K562 (cell line): Measurements from ENCODE around the gene CFAP126. TPM values are rescaled to one million over a fixed set of nuclear protein-coding genes. Genes with fewer than 3 reads are reported as not detected.

Experiments
- ATAC-seq: fragments of 200-7000 bp; cut with Tn5 transposase; 3 replicates; pipeline ENCODE4 v1.9.1; 2020; ENCODE audit warnings: moderate library complexity
- BruUV-seq: library from RNA; stranded (reverse); fragments of 400-500 nt; replicated peaks from 2 replicates; lab custom pipeline; 2021; lab: Mats Ljungman, UMichigan
- CTCF ChIA-PET: fragments of 300-600 bp; formaldehyde crosslinking; extraction: SDS; loops from one replicate; lab custom pipeline; 2021; ENCODE audit warnings: low intra/inter-chr PET ratio; lab: Yijun Ruan, JAX
- POLR2A ChIA-PET: fragments of 300-600, 350-650 bp; sonication (Branson Sonifier 250); formaldehyde crosslinking; extraction: SDS; loops from one replicate; lab custom pipeline; 2021; ENCODE audit warnings: antibody characterized with exemption, inconsistent platforms; lab: Yijun Ruan, JAX
- DNase-seq, 4 experiments: peaks; one replicate each; pipeline versions ENCODE4 v3.0.0 to v3.0.0-alpha.2; 2011 to 2018; ENCODE audit warnings: low spot score in 3 of 4, mixed read lengths in 3 of 4; ENCODE audit errors: extremely low read depth in 1 of 4
- FAIRE-seq: peaks from 2 replicates; lab custom pipeline; 2011; peaks lifted over from hg19 to GRCh38; lab: Jason Lieb, UNC
- H2AFZ ChIP-seq: 2 replicates; pipeline ENCODE4 v1.6.0; 2011; ENCODE audit warnings: low read depth, low read length, control low read depth, inconsistent platforms
- H3K27ac ChIP-seq: fragments of 200-600 bp; 3 replicates; pipeline ENCODE4 v1.8.0; 2011; ENCODE audit warnings: low read depth, mild to moderate bottlenecking, control low read depth, inconsistent platforms, low read length, moderate library complexity, mixed read lengths; ENCODE audit errors: extremely low read depth
- H3K27me3 ChIP-seq, 2 experiments: fragments of 300-600 bp in 1 of 2; 2 replicates in 1 of 2; 3 replicates in 1 of 2; pipeline versions ENCODE4 v1.6.0 to v1.8.0; 2011; ENCODE audit warnings: inconsistent platforms in 2 of 2, low read length in 2 of 2, mild to moderate bottlenecking in 1 of 2, mixed read lengths in 1 of 2, moderate library complexity in 1 of 2; ENCODE audit not compliant: control insufficient read depth in 2 of 2, insufficient read depth in 2 of 2
- H3K36me3 ChIP-seq: fragments of 300-600 bp; 3 replicates; pipeline ENCODE4 v1.8.0; 2011; ENCODE audit warnings: mild to moderate bottlenecking, low read length, inconsistent platforms; ENCODE audit not compliant: control insufficient read depth, insufficient read depth
- H3K4me1 ChIP-seq, 2 experiments: fragments of 200-600 bp in 1 of 2; replicated peaks in 1 of 2; 2 replicates in 1 of 2; 3 replicates in 1 of 2; pipeline versions ENCODE4 v1.5.1 to v1.8.0; 2011; ENCODE audit warnings: inconsistent platforms in 2 of 2, low read length in 2 of 2, mild to moderate bottlenecking in 1 of 2, mixed read lengths in 1 of 2, moderate library complexity in 1 of 2; ENCODE audit not compliant: control insufficient read depth in 2 of 2, insufficient read depth in 2 of 2
- H3K4me2 ChIP-seq: 2 replicates; pipeline ENCODE4 v1.6.1; 2011; ENCODE audit warnings: low read length, control low read depth, inconsistent platforms, mixed read lengths; ENCODE audit not compliant: insufficient read depth
- H3K4me3 ChIP-seq: fragments of 200-600 bp; sonication (generic), shearing (Covaris generic); 2 replicates; pipeline ENCODE4 v1.5.1; 2016; ENCODE audit warnings: control low read depth, inconsistent platforms
- H3K79me2 ChIP-seq: fragments of 200-600 bp; 3 replicates; pipeline ENCODE4 v1.8.0; 2011; ENCODE audit warnings: low read length, inconsistent platforms; ENCODE audit not compliant: control insufficient read depth, insufficient read depth
- H3K9ac ChIP-seq, 2 experiments: 2 replicates each; pipeline versions ENCODE4 v1.6.0 to v1.6.1; 2011; ENCODE audit warnings: low read depth in 2 of 2, low read length in 2 of 2, control low read depth in 1 of 2, inconsistent platforms in 1 of 2, mild to moderate bottlenecking in 1 of 2, mixed read lengths in 1 of 2; ENCODE audit not compliant: insufficient read depth in 1 of 2
- H3K9me1 ChIP-seq: one replicate; pipeline ENCODE4 v1.6.0; 2011; ENCODE audit warnings: inconsistent platforms, mild to moderate bottlenecking, low read length, moderate library complexity; ENCODE audit not compliant: control insufficient read depth, insufficient read depth
- H3K9me3 ChIP-seq: replicated peaks from 2 replicates; pipeline ENCODE4 v1.5.1; 2011; ENCODE audit warnings: low read depth, low read length, inconsistent platforms; ENCODE audit not compliant: control insufficient read depth, insufficient read depth
- H4K20me1 ChIP-seq: replicated peaks from 2 replicates; pipeline ENCODE4 v1.6.1; 2011; ENCODE audit warnings: low read length, inconsistent platforms, mixed read lengths; ENCODE audit not compliant: control insufficient read depth, insufficient read depth
- CXXC5 ChIP-seq: fragments of 250-450 bp; sonication (Bioruptor Pico); IDR thresholded peaks from 2 replicates; pipeline ENCODE4 v1.8.0; 2022; ENCODE audit warnings: inconsistent platforms, mild to moderate bottlenecking, moderate library complexity
- DNMT1 ChIP-seq: fragments of 450-650 bp; IDR thresholded peaks from 2 replicates; pipeline ENCODE4 v1.6.1; 2016; ENCODE audit warnings: antibody characterized with exemption, mild to moderate bottlenecking
- ELF2 ChIP-seq: fragments of 250-450 bp; sonication (Bioruptor Pico); IDR thresholded peaks from 2 replicates; pipeline ENCODE4 v1.5.0; 2021; ENCODE audit warnings: mild to moderate bottlenecking
- FOXM1 ChIP-seq, 2 experiments: fragments of 450-650 bp in 1 of 2; sonication (generic) in 1 of 2; formaldehyde crosslinking in 1 of 2; IDR thresholded peaks; 2 replicates each; pipeline versions ENCODE4 v1.6.1 to v1.9.0; 2017 to 2022; ENCODE audit warnings: low read depth in 2 of 2, mild to moderate bottlenecking in 2 of 2, missing genetic modification reagents in 1 of 2, moderate library complexity in 1 of 2
- GATAD2A ChIP-seq: fragments of 450-650 bp; IDR thresholded peaks from 2 replicates; pipeline ENCODE4 v1.6.1; 2017
- PYGO2 ChIP-seq: fragments of 450-650 bp; IDR thresholded peaks from 2 replicates; pipeline ENCODE4 v1.6.1; 2016; ENCODE audit warnings: mild to moderate bottlenecking, missing genetic modification characterization, moderate library complexity, missing compliant biosample characterization
- SLC30A9 ChIP-seq: fragments of 250-450 bp; sonication (Bioruptor Pico); IDR thresholded peaks from 2 replicates; pipeline ENCODE4 v1.8.0; 2022; ENCODE audit warnings: mild to moderate bottlenecking, moderate library complexity
- TRIM28 ChIP-seq: fragments of 450-650 bp; IDR thresholded peaks from 2 replicates; pipeline ENCODE4 v1.6.1; 2017
- U2AF1 ChIP-seq: fragments of 200-400 bp; formaldehyde crosslinking; optimal IDR thresholded peaks from 2 replicates; pipeline ENCODE3; 2017; ENCODE audit warnings: mild to moderate bottlenecking, low read depth, low read length, moderate library complexity
- XRCC3 ChIP-seq: fragments of 450-650 bp; IDR thresholded peaks from 2 replicates; pipeline ENCODE4 v1.6.1; 2017; ENCODE audit warnings: mild to moderate bottlenecking, moderate library complexity
- ZNF217 ChIP-seq: sonication (generic); formaldehyde crosslinking; IDR thresholded peaks from 2 replicates; pipeline ENCODE4 v1.8.0; 2022; ENCODE audit warnings: mild to moderate bottlenecking, missing genetic modification reagents
- ZNF41 ChIP-seq: fragments of 250-450 bp; sonication (Bioruptor Pico); conservative IDR thresholded peaks from 2 replicates; pipeline ENCODE4 v1.4.0; 2020; ENCODE audit warnings: mild to moderate bottlenecking
- ZNF431 ChIP-seq: sonication (generic); formaldehyde crosslinking; IDR thresholded peaks from 2 replicates; pipeline ENCODE4 v1.8.0; 2022; ENCODE audit warnings: mild to moderate bottlenecking, missing genetic modification reagents
- ZSCAN32 ChIP-seq: fragments of 450-650 bp; formaldehyde crosslinking; IDR thresholded peaks from 2 replicates; pipeline ENCODE4 v1.4.0; 2020; ENCODE audit warnings: mild to moderate bottlenecking, moderate library complexity
- WGBS: fragments of 100-300 bp; shearing (Covaris generic); methylation state at CpG from one replicate; pipeline ENCODE4 v1.1.6; 2016; ENCODE audit warnings: low coverage, mixed read lengths; ENCODE audit not compliant: insufficient coverage; ENCODE audit errors: missing lambda C conversion rate; 5-methylcytosine and 5-hydroxymethylcytosine counted together
- in situ Hi-C: fragments of 300-500 bp; cut with MboI; formaldehyde crosslinking; loops from 4 replicates; pipeline ENCODE4 v1.15.0; 2018; ENCODE audit warnings: inconsistent platforms, mixed read lengths
- intact Hi-C: fragments of 100-400 bp; cut with micrococcal nuclease; formaldehyde crosslinking; loops from 2 replicates; pipeline ENCODE4 v1.14.2; 2022
- polyA plus RNA-seq, 8 experiments: library from polyadenylated mRNA; depleted of rRNA in 4 of 8; stranded (reverse) in 5 of 8; unstranded in 3 of 8; fragments of >200 nt; fragmentation: Nextera tagmentation in 2 of 8; fragmentation: Illumina TruSeq in 1 of 8; extraction: Ambion mirVana in 2 of 8; extraction: Trizol in 1 of 8; gene quantifications; 2 replicates each; pipeline versions ENCODE4 v1.2.1 to v1.2.3, GENCODE V29; 2011 to 2014; ENCODE audit warnings: inconsistent platforms in 1 of 8, missing spikeins in 1 of 8
- total RNA-seq, 7 experiments: library from RNA; depleted of rRNA in 6 of 7; stranded (reverse); fragments of >200 nt in 6 of 7; fragmentation: Illumina TruSeq in 2 of 7; extraction: Trizol in 2 of 7; gene quantifications; 2 replicates each; pipeline versions ENCODE4 v1.2.1 to v1.2.3, GENCODE V29; 2011 to 2021; ENCODE audit warnings: low replicate concordance in 1 of 7
- TF ChIP-seq, protein P1 (sequence below): fragments of 200-400 bp; formaldehyde crosslinking; IDR thresholded peaks from 2 replicates; pipeline ENCODE4 v1.6.1; 2017; ENCODE audit warnings: mild to moderate bottlenecking, low read depth, low read length, moderate library complexity
- TF ChIP-seq, protein P2 (sequence below): fragments of 450-650 bp; formaldehyde crosslinking; IDR thresholded peaks from 2 replicates; pipeline ENCODE4 v1.4.0; 2022; ENCODE audit warnings: missing genetic modification characterization

Gene CFAP126
- total and polyA plus RNA-seq, 9 of the 15 experiments (the other 6 are each of a cell fraction or from before 2014, with no cell fraction given), result not detected

DNA sequence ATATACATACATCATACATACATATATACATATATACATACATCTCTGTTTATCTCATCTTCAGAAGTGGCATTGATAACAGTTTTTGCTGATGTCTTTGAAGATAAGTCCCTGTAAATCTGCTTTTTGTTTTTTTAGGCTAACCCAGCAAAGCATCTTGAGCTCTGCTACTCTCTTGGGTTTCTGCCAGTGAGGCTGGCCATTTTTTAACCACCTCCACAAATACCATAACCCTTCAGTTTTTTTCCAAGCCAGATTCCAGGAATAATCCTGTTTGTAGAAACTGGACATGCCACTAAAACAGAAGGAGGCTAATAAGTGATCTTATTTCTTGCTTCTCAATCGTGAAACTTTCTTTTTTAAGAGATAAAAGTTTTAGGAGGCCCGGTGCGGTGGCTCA is 31.9 kb downstream of the CFAP126 start:
- no peak for FAIRE-seq
- intact Hi-C loops (no loop called here), in situ Hi-C loops (no loop called here)
- Histone ChIP-seq H3K27ac (no peak overlapping the region), H3K9ac (no peak overlapping the region), H4K20me1 (no peaks in the 10 kb centered on the region), H3K79me2 (no peaks in the 10 kb centered on the region), H2AFZ (no peak overlapping the region), H3K27me3 (no peaks in the 10 kb centered on the region), H3K9me3 (no peaks in the 10 kb centered on the region), H3K9me1 (no peaks in the 10 kb centered on the region), H3K36me3 (peaks cover 84% of the 10 kb centered on the region), H3K4me1 (no peaks in the 10 kb centered on the region), H3K4me3 (no peak overlapping the region), H3K4me2 (no peak overlapping the region)
- TF ChIP-seq U2AF1, result no peak
- TF ChIP-seq ZNF41 (CRISPR knock-in tag), result no peak
- TF ChIP-seq GATAD2A, result no peak
- TF ChIP-seq, protein P1, sequence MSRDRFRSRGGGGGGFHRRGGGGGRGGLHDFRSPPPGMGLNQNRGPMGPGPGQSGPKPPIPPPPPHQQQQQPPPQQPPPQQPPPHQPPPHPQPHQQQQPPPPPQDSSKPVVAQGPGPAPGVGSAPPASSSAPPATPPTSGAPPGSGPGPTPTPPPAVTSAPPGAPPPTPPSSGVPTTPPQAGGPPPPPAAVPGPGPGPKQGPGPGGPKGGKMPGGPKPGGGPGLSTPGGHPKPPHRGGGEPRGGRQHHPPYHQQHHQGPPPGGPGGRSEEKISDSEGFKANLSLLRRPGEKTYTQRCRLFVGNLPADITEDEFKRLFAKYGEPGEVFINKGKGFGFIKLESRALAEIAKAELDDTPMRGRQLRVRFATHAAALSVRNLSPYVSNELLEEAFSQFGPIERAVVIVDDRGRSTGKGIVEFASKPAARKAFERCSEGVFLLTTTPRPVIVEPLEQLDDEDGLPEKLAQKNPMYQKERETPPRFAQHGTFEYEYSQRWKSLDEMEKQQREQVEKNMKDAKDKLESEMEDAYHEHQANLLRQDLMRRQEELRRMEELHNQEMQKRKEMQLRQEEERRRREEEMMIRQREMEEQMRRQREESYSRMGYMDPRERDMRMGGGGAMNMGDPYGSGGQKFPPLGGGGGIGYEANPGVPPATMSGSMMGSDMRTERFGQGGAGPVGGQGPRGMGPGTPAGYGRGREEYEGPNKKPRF, result no peak
- TF ChIP-seq PYGO2 (tag), result no peak
- TF ChIP-seq DNMT1, result no peak
- TF ChIP-seq ZNF217 (CRISPR knock-in tag), result no peak
- TF ChIP-seq FOXM1 (IDR thresholded peaks at IDR 0.05; ENCODE audit: low read depth), result no peak
- TF ChIP-seq FOXM1 (CRISPR knock-in tag; IDR thresholded peaks at IDR 0.05; ENCODE audit: low read depth), result no peak
- no peak for TF ChIP-seq ZSCAN32 (CRISPR knock-in tag)
- no peak for TF ChIP-seq SLC30A9
- TF ChIP-seq ZNF431 (CRISPR knock-in tag), result no peak
- no peak for TF ChIP-seq ELF2
- no peak for TF ChIP-seq XRCC3
- no peak for TF ChIP-seq CXXC5
- TF ChIP-seq TRIM28, result no peak
- TF ChIP-seq, protein P2, sequence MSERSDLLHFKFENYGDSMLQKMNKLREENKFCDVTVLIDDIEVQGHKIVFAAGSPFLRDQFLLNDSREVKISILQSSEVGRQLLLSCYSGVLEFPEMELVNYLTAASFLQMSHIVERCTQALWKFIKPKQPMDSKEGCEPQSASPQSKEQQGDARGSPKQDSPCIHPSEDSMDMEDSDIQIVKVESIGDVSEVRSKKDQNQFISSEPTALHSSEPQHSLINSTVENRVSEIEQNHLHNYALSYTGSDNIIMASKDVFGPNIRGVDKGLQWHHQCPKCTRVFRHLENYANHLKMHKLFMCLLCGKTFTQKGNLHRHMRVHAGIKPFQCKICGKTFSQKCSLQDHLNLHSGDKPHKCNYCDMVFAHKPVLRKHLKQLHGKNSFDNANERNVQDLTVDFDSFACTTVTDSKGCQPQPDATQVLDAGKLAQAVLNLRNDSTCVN (CRISPR knock-in tag), result no peak
- CTCF ChIA-PET, result no interaction called here
- BruUV-seq, result no TSS peak
- no peak for DNase-seq
- POLR2A ChIA-PET, result interaction anchor here (0.6 kb wide), 1 partner anchor 10 kb away, joined by 3 read pairs; no protein-coding TSS in a partner anchor
- WGBS, result 85% methylated on average over 3 of the region's 3 CpGs
- no peak for ATAC-seq
